Stimulated activated CD8-positive, alpha-beta memory T cell treated with anti-CD3 and anti-CD28 coated beads, Interleukin-12 subunit alpha, Interleukin-12 subunit beta, amount 100 ng/mL, for 4 hours (primary cell): Measurements from ENCODE around the gene ZDHHC24.

Experiments used
- DNase-seq: peaks from one replicate; pipeline ENCODE4 v3.0.0-alpha.2; 2020; ENCODE audit warnings: low read depth

ZDHHC24 gene

DNA sequence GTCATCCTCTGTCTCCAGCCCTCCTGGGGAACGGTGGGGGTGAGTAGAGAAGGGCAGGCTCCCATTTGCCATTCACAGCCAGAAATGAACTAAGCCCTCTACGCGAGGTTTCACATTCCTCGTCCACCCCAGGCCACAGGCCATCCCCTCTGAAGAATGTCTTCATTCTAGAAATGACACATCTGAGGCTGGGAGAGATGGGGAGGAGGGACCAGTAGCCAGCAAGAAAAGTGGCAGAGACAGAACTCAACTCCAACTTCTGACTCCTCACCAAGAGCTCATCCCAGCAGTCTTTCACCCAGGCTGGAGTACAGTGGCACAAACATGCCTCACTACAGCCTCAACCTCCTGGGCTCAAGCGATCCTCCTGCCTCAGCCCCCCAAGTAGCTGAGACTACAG is 19.1 kb upstream of the ZDHHC24 start:
- no peak for DNase-seq

DNA sequence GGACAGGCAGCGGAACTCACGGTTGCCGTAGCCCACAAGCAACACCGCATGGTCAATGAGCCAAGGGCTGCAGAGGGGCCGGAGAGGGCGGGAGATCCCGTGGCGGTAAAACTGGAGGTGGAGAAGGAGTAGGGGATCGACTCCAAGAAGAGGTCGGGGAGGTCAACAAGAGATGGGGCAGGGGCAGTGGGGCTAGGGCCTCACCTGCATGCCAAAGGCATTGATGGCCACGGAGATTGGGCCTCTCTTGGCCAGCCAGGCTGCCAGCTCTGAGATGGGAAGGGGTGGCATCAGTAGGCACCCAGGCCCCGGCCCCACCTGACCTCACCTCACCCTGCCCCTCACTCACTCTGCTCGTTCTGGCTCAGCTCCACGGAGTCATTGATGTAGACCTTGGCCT is 18.7 kb upstream of the ZDHHC24 start:
- no peak for DNase-seq

DNA sequence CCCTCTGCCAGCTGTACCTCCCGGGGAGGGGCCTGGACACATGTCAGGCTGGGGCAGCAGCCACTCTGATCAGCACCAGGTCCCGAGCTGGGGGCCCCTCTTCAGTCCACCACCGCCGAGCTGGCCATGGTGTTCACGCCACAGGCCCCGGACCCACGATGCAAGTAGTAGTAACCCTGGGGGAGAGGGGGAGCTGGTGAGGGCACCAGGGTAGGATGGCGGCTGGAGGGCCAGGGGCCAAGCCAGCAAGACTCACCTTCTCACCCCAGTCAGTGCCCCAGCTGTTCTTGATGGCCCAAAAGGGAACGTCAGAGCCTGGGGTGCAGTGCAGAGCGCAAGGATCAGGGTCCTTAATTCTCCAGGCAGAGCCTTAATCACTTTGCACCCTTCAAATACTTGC is 18.0 kb upstream of the ZDHHC24 start:
- no peak for DNase-seq

GRCh38 chr11:66562907-66563583 is 17.2 kb upstream of the ZDHHC24 start:
- DNase-seq = no peak

DNA sequence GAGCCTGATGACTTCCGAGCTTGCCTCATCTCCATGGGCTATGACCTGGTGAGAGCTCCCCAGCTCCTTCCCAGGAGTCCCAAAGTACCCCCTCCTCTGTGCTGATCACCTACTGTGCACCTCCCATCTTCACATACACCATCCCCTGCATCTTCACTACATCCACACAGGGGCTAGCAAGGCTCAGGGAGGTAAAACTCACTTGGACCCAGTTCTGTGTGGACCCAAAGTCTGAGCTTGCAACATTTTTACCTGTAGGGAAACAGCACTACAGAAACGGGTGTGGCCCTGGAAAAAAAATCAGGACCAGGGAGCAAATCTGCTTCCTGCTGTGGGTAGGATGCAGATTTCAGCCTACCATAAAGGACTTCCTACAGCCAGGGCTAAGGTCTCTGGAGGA is 16.4 kb upstream of the ZDHHC24 start:
- no peak for DNase-seq

DNA sequence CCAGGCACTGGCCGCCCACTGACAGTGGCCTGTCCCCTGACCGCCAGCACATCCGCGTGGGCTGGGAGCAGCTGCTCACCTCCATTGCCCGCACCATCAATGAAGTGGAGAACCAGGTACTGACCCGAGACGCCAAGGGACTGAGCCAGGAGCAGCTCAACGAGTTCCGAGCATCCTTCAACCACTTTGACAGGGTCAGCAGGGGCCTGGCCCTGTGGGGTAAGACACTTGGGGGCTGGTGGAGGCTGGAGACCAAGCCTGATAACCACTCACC is 16.1 kb upstream of the ZDHHC24 start:
- DNase-seq = no peak

DNA sequence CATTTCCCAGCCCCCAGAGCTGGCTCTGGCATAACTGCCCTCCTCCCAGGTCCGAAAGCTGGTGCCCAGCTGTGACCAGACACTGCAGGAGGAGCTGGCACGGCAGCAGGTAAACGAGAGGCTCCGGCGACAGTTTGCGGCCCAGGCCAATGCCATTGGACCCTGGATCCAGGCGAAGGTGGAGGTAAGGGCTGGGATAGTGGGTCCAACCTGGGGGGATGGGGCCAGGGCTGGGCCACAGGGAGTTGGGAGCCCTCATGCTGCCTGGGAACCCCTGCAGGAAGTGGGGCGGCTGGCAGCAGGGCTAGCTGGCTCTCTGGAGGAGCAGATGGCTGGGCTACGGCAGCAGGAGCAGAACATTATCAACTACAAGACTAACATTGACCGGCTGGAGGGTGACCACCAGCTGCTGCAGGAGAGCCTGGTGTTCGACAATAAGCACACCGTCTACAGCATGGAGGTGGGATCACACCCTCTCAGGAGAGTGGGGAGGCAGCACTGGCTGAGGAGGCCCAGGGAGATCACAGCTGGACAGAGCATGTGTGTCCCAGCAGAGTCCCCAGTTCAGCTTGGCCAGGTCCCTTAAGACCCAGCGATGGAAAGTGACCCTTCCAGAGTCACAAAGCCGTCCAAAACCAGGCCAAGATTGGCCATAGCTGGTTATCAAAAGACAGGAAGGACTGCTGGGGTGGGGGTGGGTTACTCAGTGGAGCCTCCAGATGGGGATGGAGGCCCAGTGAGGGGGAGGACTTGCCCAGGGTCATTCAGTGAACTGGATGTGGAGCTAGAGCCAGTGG is 15.5 kb upstream of the ZDHHC24 start:
- DNase-seq = no peak

GRCh38 chr11:66559866-66560676 is 14.2 kb upstream of the ZDHHC24 start:
- no peak for DNase-seq

- no peak for DNase-seq
These were observed 13.5 kb upstream of the ZDHHC24 start for GRCh38 chr11:66559142-66559865.

GRCh38 chr11:66557733-66558326 is 12.0 kb upstream of the ZDHHC24 start:
- DNase-seq = no peak

DNA sequence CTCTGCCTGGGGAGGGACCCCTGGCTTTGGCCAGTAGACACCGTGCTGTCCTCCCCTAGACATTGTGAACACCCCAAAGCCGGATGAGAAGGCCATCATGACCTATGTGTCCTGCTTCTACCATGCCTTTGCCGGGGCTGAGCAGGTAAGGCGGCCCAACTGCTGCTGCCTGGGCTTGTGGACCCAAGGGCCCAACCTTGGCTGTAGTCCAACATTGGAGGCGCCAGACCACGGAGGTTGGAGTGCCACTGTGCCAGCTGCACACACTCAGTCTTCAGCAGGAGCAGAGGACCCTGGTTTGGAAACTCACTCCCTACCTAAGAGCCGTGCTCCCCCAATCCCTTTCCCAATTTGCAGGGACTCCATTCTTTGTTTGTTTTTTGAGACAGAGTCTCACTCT is 10.2 kb upstream of the ZDHHC24 start:
- no peak for DNase-seq

DNA sequence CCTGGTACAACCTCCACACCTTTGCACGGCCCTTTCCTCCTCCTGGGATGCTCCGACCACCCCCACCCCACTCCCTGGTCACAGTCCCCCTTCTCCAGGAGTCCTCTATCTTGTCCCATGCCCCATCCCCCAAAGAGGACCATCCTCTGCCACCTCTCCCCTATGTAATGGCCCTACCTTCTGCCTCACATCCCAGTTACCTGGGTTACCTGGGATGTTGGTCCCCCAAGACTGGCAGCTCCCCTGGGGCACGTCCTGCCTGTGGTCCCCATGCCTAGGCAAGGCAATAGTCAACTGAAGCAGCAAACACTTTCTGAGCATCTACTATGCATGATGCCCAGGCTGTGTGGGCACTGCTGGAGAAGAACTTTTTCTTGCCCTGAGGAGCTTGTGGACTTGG is 9.6 kb upstream of the ZDHHC24 start:
- DNase-seq = no peak

GRCh38 chr11:66554602-66555001 is 8.8 kb upstream of the ZDHHC24 start:
- DNase-seq = no peak

DNA sequence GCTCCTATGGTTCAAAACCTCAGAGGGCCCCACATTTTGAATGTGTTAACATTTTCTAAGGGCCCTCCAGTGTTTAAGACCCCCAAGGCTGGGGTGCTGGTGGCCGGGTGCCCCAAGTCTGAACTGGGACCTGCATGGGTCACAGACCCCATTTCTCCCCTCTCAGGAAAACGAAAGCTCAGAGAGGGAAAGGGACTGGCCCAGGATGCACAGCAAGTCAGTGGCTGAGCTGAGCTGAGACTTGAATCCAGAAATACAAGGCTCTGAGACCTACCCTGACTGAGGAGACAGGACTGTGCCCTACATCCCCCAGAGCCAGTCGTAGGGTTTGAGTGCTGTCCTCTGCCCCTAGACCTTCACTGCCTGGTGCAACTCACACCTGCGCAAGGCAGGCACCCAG is 5.0 kb upstream of the ZDHHC24 start:
- DNase-seq = no peak

DNA sequence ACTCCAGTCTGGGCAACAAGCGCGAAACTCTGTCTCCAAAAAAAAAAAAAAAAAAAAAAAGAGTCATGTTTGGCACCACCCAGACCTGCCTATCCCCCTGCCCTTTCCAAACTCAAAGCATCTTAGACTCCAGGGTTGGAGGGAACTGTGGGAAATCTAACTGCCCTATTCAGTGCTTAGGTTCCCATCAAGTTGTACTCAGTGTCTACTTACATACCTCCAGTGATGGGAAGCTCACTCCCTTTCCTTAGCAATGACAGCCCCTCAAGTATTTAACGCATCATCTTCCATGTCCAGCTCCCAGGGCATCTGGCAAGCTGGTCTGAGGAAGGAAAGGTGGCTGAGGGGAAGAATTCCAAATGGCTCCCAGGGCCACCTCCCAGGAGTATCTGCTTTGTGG is 3.8 kb upstream of the ZDHHC24 start:
- no peak for DNase-seq

DNA sequence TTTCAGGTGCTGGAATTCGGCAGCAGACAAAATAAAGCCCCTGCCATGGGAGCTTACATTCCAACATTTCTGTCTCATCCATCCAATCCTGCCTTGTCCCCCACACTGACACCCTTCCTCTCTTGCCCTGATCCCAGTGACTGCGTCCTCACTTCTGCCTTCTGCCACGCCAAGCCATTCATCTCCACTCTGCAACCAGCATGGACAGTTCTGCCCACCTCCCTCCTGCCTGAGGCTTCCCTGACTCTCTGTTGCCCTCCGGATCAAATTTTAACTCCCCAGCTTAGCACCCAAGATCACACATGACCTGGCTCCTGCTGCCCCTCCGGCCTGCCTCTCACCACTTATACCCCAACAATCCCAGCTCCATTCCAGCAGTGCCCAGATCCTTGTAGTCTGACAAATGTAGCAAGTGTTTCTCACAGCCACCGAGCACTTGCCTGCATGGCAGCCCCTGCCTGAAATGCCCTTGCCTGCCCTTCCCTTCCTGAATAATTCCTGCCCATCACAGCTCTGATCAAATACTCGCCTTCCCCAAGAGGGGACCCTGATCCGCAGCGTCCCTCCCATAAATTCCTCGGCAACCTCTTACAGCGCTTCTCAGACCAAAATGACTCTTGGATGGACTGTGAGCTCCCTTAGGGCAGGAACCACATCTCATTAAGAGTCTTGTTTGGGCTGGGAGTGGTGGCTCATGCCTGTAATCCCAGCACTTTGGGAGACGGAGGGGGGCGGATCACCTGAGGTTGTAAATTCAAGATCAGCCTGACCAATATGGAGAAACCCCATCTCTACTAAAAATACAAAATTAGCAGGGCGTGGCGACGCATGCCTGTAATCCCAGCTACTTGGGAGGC is 3.2 kb upstream of the ZDHHC24 start:
- DNase-seq = no peak

DNA sequence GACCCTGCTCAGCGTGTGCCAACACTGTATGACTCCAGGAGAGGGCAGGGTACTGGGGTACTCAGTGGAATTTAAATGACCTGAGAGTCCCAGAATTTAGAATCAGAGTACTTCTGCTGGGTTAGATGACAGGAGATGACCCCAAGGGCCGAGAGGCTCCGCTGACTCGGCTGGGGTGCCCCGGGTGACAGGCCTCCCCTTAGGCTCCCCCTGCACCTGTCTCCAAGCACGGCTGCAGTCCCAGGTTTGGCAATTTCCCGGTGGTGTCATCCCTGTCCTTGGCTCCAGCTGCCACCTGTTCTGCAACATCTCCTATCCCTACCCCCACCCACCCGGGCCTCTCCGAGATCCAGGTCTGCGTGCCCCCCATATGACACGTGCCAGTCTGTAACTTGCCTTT is 2.2 kb upstream of the ZDHHC24 start:
- DNase-seq = no peak

DNA sequence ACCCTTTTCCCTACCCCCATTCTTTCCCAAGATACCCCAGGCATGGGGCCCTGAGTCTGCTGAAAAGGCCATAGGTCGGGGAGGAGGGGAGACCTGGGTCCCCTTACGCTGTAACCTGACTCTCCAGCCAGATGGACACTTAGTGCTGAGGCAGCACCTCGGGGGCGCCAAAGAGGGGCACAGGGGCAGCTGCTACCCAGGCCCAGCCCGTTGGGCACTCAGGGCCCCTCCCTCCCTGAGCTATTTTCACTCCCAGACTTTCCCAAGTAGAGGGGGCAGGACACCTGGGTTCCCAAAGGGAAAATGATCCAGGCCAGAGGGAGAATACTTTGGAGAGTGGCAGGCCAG is 1.8 kb upstream of the ZDHHC24 start:
- no peak for DNase-seq

- no peak for DNase-seq
These were observed 1.3 kb upstream of the ZDHHC24 start for GRCh38 chr11:66546966-66547661.

DNA sequence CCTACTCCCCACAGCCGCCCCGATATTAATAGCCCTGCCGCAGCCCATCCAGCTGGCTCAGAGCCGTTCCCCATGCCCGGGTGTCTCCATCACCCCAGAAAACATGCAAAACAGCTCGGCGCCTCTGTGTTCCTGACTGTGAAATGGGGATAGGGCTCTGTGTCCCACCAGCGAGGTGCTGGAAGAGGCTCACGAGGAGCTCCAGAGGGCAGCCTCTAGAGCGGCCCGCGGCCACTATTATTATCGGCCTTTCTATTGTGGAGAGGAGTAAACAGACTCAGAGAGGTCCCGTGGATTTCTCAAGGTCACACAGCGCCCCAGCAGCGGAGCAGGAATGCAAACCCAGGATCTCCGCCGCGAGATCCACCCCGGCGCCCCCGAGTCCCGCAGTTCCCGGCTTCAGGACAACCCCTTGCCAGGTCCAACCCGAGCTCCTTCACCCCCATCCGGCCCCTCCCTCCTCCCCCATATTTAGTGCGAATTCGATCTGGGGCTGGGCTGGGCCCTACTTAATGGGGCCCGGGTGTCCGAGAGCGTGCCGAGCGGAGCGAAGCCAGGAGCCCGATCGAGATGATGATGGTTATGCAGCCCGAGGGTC is 619 bp upstream of the ZDHHC24 start, which contains the start of gene ACTN3:
ACTN3 (plus strand) TSS at position 536 of the 598 bp plus-strand sequence; CDS start at position 571, 35 bp downstream.
- DNase-seq = no peak
